GM19468 (cell line): ENCODE measurements around the gene EYA4.

Experiments
- ATAC-seq: cut with Tn5 transposase; IDR thresholded peaks from one replicate; pipeline ENCODE4 v1.9.1; 2021; ENCODE audit warnings: mild to moderate bottlenecking, moderate library complexity, moderate number of reproducible peaks; ENCODE audit not compliant: unreplicated experiment; ENCODE audit errors: extremely low read depth

Gene EYA4

DNA sequence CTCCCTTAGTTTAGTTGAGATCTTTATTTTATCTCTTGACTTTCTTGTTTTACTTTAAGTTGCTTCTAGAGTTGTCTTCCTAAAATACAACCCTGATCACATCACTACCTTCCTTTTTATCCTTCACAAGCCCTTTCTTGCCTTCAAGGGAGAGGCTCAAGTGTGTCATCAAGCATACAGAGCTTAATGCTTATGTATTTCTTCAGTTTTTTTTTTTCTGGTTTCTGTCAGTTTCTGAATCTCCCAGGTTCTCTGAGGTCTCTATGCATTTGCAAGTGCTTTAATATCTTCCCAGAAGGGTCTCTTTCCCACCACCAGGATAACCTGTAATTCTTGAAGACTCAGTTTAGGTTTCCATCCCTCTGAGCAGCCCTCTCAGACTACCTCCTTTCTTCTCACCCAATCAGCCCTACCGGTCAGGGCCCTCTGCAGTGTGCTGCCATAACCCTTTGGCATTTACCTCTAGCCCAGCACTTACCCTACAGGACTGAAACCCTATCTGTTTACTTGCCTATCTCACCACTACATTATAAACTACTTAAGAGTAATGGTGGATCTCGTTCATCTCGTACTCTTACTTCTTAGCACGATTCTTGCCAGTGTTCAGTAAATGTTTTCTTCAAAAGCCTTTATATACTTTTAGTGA lies 36.9 kb downstream of the EYA4 start:
- ATAC-seq: no peak

DNA sequence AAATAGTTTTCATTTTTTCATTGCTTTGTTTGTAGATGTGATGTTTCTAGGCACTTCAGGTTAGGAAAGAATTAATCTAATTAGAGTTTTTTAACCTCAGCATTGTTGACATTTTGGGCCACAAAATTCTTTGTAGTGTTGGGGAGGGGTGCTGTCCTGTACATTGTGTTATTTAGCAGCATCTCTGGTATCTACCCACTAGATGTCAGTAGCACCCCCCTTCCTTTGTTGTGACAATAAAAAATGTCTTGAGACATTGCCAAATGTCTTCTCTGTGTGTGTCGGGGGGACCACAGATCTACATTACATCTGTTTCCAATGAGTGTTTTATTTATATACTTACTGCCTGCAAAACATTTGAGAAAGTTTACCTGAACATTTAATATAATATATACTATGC lies 45.6 kb downstream of the EYA4 start:
- no peak for ATAC-seq

DNA sequence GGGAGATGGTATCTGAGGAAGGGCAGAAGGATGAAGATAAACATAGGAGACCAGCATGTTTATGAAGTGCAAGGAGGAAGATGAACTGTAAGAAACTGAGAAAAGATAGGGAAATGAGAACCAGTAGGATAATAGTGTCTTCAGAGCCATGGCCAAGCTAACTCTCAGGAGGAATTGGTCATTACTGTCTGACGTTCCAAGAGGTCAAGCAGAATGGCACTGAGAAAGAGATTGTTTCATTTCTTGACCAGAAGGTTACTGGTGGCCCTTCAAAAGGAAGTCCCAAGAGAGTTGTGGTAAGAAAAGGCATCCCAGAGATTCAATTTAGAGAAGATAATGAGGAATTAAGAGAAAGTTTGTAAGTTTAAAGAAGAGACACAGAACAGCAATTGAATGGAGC lies 47.5 kb downstream of the EYA4 start:
- no peak for ATAC-seq

DNA sequence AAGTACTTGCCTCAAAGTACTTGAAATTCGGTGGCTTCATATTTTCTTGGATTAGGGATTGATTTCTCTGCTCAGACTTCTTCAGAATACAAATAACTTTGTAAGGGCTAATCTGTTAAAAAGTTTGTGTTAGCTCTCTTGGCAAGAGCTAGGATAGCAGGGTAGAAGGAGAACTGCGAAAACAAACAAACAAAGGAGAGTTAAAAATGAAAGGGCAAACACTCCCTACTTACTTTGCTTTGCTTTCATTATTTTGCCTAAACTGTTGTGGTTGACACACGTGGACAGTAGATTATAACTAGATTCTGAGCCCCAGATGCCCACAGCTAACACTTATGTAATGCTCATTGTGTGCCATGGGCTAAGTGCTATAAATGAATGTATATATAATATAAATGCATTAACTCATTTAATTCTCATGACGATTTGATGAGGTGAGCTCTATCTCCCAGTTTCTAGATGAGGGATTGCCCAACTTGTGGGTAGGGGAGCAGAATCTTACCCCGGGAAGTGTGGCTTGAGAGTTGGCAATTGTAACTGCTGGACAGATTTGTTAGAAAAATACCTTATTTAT lies 48.7 kb downstream of the EYA4 start:
- ATAC-seq: no peak

DNA sequence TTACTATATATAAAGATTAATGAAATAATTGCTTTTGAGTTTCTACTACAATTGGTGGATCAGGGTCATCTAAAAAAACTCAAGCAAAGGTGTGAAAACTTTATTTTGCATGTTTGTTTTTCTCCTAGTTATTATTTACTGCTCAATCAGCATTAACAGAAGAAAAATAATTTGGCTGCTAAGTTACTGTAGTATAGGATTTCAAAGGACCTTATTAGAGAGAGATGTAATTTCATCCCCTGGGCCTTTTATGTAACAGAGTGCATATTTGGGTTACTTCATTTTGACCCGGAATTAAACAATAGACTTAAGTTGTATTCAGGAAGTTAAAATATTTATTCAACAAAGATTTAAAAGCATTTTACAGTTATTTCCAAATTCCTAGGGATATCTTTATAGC lies 49.8 kb downstream of the EYA4 start:
- no peak for ATAC-seq

DNA sequence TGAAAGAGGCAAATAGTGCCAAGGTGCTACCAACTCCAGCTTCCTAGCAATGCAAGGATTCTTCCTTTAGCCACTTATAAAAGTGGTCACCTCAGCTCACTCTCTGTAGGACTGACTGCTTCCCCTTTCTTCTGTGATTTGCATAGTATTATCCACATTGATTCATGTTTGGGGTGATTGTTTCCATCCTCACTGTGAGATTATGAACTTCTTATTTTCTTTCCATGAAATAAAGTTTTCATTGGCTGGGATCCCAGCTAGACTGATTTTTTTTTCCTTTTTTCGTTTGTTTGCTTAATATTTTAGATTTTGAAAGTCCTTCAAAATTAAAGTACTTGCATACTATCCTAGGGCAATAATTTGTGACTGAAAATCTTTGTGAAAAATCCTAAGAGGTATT lies 50.5 kb downstream of the EYA4 start:
- no peak for ATAC-seq

DNA sequence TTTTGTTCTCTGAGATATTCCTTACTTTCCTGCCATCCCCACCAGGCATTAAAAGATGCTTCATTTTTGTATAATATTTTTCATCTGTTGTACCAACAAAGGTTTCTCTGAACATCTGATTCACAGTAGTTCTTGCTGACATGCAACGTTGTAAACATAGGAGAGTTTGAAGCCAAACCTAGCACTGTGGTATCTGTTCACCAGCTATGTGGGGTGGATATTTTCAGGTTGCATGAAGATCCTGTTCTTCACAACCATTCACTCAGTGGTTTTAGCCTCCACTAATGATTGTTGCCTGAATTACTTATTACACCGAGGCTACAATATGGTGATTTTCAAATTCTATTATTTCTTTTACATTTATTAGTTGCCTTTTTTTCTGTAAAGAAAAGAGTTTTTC lies 56.5 kb downstream of the EYA4 start:
- no peak for ATAC-seq

DNA sequence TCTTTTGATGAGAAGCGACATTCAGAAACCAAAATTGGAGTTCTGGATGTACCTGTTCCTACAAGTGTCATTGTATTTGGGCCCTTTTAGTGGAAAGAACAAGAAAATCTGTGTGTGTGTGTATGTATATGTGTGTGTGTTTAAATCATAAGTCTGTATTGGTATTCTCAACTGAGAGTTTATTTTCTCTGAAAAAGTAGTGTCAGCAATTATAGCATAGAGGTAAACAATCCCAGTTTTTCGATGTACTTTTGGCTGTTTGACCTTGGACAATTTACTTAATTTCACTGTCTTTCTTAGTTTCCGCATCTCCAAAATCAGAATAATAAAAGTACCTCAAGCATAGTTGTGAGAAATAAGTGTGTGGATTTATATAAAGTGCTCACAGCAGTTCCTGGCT lies 57.2 kb downstream of the EYA4 start:
- no peak for ATAC-seq

DNA sequence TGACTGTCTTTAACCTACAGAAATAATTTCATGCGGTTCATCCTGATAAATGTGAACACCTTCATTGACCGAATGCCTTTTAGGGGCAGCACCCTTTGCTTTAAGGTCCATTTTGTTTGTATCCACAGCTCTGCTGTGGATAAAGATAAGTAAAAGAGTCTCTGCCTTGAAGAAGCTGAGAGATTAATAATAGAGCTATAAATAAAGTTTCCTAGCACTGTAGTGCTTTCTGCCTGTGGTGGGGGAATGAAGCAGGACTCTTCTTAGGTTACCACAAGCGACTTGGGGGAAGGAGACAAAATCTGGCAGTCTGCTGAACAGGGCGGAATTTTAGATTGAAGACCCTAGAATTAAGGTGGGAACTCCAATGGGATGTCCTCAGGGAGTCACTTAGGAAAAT lies 57.6 kb downstream of the EYA4 start:
- no peak for ATAC-seq

DNA sequence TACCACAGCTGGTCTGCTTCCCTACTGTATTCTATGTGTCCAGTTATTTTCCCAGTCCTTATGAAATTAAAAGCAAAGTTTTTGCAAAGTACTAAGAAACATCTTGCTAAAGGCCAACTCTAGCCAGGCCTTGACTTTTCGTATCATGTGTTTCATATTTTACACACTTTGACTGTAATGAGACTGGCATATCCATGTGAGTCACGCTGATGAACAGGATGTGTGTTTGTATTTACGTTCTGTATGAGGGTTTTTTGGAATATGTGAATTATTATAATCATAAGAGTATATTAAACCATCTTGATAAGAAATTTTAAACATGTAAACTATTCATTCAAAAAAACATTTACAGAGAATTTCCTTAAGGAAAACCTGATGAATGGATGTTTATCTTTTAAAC lies 59.7 kb downstream of the EYA4 start:
- no peak for ATAC-seq

DNA sequence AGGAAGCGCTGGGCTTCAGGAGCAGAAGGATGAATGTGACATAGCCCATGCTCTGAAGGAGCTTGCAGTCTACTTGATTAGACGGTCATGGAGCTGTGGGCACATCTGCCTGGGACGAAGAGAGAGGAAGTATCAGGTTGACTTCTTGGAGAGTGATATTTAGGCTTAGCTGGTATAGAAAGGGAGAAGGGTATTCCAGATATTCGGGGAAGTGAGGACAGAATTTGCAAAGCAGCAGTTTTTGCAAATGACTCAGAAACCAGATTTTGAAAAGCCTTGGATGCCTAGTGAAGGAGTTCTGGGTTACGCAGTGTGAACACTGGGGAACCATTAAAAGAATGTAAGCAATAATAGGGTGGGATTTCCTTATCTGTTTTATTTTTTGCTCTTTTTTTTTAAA lies 60.7 kb downstream of the EYA4 start:
- ATAC-seq: no peak

DNA sequence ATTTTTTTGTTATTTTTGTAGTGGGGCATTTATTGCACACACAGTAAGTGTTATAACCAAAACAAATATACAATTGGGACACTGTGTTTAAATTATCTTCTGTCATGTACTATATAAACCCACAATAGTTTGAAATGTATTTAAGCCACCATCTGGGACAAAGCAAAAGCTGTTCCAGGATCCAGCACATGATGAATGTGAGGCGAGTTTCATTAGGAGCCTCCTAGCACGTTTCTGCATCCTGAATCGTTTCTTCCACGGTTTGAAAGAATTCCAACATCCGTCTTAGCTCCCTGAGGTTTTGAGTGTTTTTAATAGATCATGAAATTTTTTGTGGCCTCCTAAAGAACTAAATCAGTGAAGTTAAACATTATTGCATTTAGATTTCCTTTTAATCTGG lies 65.8 kb downstream of the EYA4 start:
- no peak for ATAC-seq

DNA sequence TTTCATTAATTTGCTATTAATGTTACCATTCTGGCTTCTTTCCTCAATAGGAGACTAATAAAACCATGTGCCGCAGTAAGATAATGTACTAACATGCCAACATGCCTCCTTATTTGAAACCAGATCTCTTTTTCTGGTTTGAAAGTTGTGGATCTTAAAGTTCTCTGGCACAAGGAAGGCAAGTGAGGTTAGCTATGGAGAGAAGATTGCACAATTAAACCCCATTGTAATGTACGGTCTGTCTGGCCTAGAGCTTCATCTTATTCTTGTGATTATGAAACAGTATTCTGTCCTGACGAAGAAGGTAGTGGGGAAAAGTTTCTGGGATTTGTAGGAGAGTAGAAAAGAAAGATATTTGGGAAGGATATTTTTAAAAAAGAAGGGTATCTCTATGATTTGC lies 68.4 kb downstream of the EYA4 start:
- ATAC-seq: no peak

DNA sequence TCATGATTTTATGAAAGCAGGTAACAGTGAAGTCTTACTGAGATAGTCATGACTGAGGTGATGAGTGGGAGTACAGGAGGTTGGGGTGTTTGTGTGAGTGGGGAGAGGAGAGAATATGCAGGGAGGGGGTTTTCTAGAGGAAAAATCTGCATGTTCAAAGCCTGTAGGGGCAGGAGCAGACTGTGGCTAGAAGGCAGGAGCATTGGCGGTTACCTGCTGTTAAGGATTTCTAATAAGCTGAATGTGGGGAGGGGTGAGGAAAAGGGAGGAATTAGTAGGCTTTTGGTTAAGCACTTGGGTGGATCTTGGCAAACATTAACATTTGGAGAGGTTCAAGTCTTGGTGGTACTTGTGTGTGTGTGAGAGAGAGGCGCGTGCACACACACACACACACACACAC lies 70.8 kb downstream of the EYA4 start:
- no peak for ATAC-seq

DNA sequence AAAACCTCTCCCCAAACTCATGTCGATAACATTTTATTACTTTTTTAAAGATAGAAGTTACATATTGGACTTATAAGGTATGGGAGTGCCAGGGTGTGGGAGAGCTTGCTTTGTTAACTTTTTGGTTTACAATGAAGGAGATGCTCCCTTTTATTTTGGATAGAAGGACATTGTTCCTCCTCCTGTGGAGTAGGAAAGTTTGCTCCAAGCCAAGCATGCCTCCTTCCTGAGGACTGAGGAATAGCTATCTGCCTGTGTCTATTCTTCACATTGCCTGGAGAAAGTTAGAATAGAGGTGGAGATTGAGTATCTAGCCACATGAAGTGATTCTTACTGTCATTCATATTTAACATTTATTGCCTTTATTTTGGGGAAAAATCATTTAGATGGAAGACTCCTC lies 71.9 kb downstream of the EYA4 start:
- no peak for ATAC-seq

DNA sequence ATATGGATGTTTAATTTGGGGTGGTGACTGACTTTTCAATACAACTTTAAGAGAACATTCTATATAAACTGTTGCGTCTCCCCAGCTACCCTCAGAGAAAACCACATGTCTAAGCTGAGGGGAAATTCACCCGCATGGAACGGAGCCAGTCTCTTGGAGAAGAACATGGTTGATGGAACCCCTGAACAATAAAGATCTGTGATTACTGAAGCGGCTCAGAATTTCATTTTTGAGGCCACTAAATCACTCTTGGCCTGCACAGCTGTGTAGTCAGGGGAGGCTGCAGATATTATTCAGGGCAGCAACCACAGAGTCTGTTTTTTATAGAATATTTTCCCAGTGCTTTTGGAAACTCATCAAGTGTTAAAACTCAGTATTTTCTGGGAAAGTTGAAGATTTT lies 73.8 kb downstream of the EYA4 start:
- ATAC-seq: no peak

DNA sequence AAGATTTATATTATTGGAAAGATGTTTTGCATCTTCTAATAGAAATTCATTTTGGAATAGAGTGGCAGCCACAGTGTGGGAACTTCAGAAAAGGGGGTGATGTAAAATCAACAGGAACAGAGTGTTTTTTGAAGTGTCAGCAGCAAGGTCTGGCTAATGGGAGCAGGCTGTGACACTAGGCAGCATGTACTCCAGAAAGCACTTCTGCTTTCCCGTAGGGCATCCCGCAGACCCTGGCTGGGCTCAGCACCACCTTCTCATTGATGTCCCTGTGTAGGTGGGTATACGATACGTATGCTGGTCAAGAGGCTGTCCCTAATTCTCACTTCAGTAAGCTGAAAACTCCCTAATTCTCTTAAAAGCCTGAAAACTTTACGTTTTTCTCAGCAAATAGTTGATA lies 74.7 kb downstream of the EYA4 start:
- ATAC-seq: no peak

DNA sequence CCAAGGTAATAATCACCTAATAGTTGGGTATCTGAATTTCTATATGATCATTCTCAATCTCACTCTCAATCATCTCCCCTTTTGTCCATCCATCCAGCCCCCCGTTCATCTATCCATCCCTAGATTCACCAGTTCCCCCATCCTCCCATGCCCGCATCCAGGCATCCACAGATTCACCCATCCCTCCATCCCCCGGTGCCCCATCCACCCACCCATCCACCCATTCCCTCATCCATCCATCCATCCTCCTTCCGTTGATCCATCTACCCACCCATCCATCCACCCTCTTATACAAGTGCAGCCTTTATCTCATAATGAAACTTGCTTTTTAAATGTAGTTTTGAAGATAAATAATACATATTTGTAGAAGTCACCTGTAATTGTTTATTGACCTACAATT lies 76.5 kb downstream of the EYA4 start:
- no peak for ATAC-seq

DNA sequence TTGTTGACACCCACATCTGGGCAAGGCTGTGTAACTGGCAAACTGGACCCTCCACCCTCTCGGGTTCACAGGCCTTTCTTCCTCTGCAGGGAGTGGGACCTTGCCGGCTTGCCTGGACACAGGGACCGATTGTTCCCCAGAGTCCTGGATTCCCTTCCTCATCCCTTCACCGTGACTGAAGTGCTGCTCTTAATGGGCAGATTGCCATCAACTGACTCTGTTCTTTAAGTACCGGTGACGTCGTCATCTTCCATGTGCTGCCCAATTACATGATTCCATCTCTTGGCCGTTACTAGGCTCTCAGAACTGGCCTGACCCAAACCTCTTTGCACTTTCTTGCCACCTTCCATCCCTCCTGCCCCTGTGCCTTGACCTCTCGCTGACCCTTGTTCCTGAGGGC lies 85.4 kb downstream of the EYA4 start:
- ATAC-seq: no peak

DNA sequence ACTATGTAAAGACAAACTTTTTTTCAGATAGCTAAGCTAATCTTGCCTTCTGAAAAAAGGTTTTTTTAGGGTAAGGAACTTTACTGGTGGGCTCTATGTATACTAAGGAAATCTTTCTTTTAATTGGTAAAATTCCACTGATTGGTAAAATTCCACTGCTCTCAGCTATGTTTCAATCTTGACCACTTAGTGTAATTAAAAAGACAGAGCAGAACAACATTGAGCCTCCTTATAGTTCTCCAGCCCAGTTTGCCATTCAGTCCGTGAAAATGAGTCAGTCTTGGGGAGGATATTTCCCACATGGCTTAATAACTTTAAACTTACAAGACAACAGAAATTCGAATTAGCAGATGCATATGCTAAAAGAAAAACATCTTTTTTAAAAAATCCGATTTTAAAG lies 92.7 kb downstream of the EYA4 start:
- no peak for ATAC-seq

DNA sequence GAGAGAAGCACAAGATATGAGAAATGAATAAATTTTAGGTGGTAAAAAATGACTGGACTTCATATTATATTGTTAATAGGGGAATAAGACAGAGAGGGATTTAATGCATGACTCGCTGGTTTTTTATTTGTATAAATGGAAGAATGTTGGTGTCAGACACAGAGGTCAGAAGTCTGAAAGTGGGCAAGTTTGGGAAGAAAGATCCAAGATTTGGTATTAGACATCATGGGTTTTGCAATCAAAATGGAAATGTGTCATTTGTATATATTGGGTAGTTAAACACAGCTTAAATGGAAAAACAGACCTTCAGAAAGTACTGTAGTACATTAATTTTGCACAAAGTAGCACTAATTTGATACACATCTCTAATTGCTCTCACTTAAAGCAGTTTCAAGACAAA lies 96.2 kb downstream of the EYA4 start:
- ATAC-seq: no peak

DNA sequence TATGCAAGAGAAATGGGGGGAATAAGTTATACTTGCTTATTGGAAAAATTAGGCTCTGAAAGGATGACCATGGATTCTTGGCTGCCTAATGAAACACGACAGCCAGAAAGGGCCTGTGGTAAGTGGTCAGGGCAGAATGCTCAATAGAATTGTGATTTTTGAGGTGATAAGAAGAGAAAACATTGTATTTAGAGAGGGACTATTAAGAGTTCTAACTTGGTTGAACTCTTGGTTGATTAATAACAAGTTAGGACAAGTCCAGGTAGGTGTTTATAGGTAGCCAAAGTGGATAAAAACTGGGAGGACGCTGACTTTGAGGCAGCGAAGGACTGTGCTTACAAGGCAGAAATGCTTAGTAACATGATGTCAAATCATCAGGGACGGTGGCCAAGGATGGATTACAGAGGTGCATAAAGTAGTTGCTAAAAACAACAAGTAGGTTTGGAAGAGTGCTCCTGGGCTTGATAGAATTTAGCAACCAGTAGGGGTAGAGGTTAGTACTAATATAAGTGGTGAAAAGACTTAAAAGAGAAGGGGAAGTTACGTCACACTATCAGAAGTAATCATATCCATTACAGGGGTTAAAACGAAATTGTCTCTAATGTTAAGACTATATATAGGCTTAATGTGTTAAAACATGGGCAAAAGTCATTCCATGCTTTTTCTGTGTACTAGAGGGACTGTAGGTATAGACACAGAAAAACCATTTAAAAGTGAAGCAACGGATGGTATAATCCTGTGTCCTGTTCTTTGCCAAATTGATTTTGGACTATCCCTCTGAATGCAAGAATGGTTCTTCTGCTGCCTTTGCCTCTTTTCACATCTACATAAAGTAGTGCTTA lies 98.6 kb downstream of the EYA4 start:
- ATAC-seq: no peak
